HEK293T (cell line): ENCODE results near the gene TAF7.
"Not testable (repeated sequence)": the region's sequence is repeated elsewhere in the genome, so short reads cannot be mapped to it uniquely, and the experiment has no call there.

Source experiments
- CTCF ChIA-PET: fragments of 350-600 bp; formaldehyde crosslinking; extraction: SDS; loops from one replicate; lab custom pipeline; 2021; ENCODE audit warnings: antibody characterized with exemption, inconsistent platforms; lab: Yijun Ruan, JAX
- POLR2A ChIA-PET: fragments of 350-600 bp; formaldehyde crosslinking; extraction: SDS; loops from one replicate; lab custom pipeline; 2020; ENCODE audit warnings: antibody characterized with exemption, inconsistent platforms; lab: Yijun Ruan, JAX
- DNase-seq: peaks from one replicate; pipeline ENCODE4 v3.0.0; 2012; ENCODE audit warnings: mixed read lengths; ENCODE audit errors: extremely low spot score
- ARNT ChIP-seq: fragments of 450-650 bp; IDR thresholded peaks from 2 replicates; pipeline ENCODE4 v1.6.1; 2017; ENCODE audit warnings: mild to moderate bottlenecking
- BHLHE40 ChIP-seq: fragments of 450-650 bp; IDR thresholded peaks from 2 replicates; pipeline ENCODE4 v1.6.1; 2016; ENCODE audit warnings: mild to moderate bottlenecking, moderate library complexity, borderline replicate concordance
- CTBP1 ChIP-seq: fragments of 450-650 bp; IDR thresholded peaks from 2 replicates; pipeline ENCODE4 v1.6.1; 2016; ENCODE audit warnings: borderline replicate concordance
- ELF4 ChIP-seq: fragments of 450-650 bp; IDR thresholded peaks from 2 replicates; pipeline ENCODE4 v1.6.1; 2017; ENCODE audit warnings: antibody characterized with exemption
- FOXA1 ChIP-seq: fragments of 450-650 bp; IDR thresholded peaks from 2 replicates; pipeline ENCODE4 v1.6.1; 2016; ENCODE audit warnings: mild to moderate bottlenecking
- FOXK2 ChIP-seq: fragments of 450-650 bp; IDR thresholded peaks from 2 replicates; pipeline ENCODE4 v1.6.1; 2016; ENCODE audit warnings: mild to moderate bottlenecking
- FOXM1 ChIP-seq: fragments of 450-650 bp; IDR thresholded peaks from 2 replicates; pipeline ENCODE4 v1.6.1; 2017; ENCODE audit warnings: mild to moderate bottlenecking, borderline replicate concordance
- HDGF ChIP-seq: fragments of 450-650 bp; IDR thresholded peaks from 2 replicates; pipeline ENCODE4 v1.6.1; 2017; ENCODE audit warnings: antibody characterized with exemption, borderline replicate concordance
- L3MBTL2 ChIP-seq: fragments of 450-650 bp; conservative IDR thresholded peaks from 2 replicates; pipeline ENCODE4 v1.6.1; 2016; ENCODE audit warnings: mild to moderate bottlenecking
- LEF1 ChIP-seq: fragments of 450-650 bp; IDR thresholded peaks from 2 replicates; pipeline ENCODE4 v1.6.1; 2017; ENCODE audit warnings: mild to moderate bottlenecking, borderline replicate concordance
- NFRKB ChIP-seq: fragments of 450-650 bp; IDR thresholded peaks from 2 replicates; pipeline ENCODE4 v1.6.1; 2016; ENCODE audit warnings: mild to moderate bottlenecking, moderate library complexity
- PKNOX1 ChIP-seq: fragments of 450-650 bp; IDR thresholded peaks from 2 replicates; pipeline ENCODE4 v1.6.1; 2016
- SP1 ChIP-seq: fragments of 450-650 bp; IDR thresholded peaks from 2 replicates; pipeline ENCODE4 v1.6.1; 2017
- SUZ12 ChIP-seq: fragments of 450-650 bp; IDR thresholded peaks from 2 replicates; pipeline ENCODE4 v1.6.1; 2016; ENCODE audit warnings: mild to moderate bottlenecking
- TARDBP ChIP-seq: fragments of 450-650 bp; IDR thresholded peaks from 2 replicates; pipeline ENCODE4 v1.6.1; 2016
- ZNF384 ChIP-seq: fragments of 450-650 bp; IDR thresholded peaks from 2 replicates; pipeline ENCODE4 v1.6.1; 2016

The TAF7 gene

GRCh38 chr5:141351591-141351990, 31.0 kb upstream of the TAF7 start:
- DNase-seq, result no peak
- POLR2A ChIA-PET, result no interaction called here
- no peak for TF ChIP-seq PKNOX1
- TF ChIP-seq FOXA1, result no peak
- TF ChIP-seq LEF1, result no peak
- no peak for TF ChIP-seq NFRKB
- TF ChIP-seq HDGF, result no peak
- TF ChIP-seq ELF4, result no peak
- TF ChIP-seq TARDBP, result no peak
- TF ChIP-seq L3MBTL2, result no peak
- CTCF ChIA-PET, result no interaction called here

DNA sequence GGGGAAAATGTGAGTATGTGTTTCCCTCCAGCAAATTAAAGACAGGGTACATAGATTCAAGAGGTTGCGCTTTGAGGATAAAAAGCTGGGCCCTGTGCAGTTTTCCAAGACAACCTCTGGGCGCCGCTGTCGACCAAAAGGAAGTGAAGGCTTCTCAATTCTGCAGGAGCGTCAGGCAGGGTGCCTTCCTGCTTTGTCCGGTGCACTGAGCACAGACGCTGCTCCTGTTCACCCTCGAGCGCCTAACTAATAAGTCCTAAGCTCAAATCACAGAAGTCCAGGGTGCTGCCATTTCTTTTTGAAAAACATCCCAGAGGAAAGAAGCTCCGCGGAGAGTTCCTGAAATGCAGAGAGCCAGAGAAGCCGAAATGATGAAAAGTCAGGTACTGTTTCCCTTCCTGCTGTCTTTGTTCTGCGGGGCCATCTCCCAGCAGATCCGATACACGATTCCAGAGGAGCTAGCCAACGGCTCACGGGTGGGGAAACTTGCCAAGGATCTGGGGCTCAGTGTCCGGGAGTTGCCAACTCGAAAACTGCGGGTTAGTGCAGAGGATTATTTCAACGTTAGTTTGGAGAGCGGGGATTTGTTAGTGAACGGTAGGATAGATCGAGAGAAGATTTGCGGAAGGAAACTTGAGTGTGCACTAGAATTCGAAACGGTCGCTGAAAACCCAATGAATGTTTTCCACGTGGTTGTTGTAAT, 29.5 kb upstream of the TAF7 start, which contains the start of gene PCDHGB1:
PCDHGB1 (plus strand) TSS at position 183 of the 703 bp plus-strand sequence; CDS start at position 345, 162 bp downstream.
- TF ChIP-seq TARDBP (no peak), CTBP1 (no peak), LEF1 (no peak)
- peak; percentile 51 for DNase-seq
- POLR2A ChIA-PET, result no interaction called here
- CTCF ChIA-PET, result interaction anchor here (0.7 kb wide), 1 partner anchor 206 kb away, joined by 3 read pairs; no protein-coding TSS in a partner anchor

GRCh38 chr5:141346017-141346416, 25.4 kb upstream of the TAF7 start:
- DNase-seq, CTCF ChIA-PET, POLR2A ChIA-PET: not testable (repeated sequence)

DNA sequence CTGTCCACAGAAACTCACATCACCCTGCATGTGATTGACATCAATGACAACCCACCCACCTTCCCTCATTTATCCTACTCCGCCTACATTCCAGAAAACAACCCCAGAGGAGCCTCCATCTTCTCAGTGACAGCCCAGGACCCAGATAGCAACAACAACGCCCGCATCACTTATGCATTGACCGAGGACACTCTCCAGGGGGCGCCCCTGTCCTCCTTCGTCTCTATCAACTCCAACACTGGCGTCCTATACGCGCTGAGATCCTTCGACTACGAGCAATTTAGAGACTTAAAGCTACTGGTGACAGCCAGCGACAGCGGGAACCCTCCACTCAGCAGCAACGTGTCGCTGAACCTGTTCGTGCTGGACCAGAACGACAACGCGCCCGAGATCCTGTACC, 24.7 kb upstream of the TAF7 start:
- DNase-seq, result no peak
- ChIA-PET CTCF (no interaction called here), POLR2A (no interaction called here)
- TF ChIP-seq ELF4, result no peak
- TF ChIP-seq ZNF384, result no peak
- TF ChIP-seq NFRKB, result no peak
- TF ChIP-seq TARDBP, result no peak
- TF ChIP-seq SUZ12, result no peak
- TF ChIP-seq FOXA1, result no peak
- no peak for TF ChIP-seq L3MBTL2
- TF ChIP-seq CTBP1, result no peak
- TF ChIP-seq FOXK2, result no peak
- no peak for TF ChIP-seq PKNOX1
- no peak for TF ChIP-seq ARNT
- no peak for TF ChIP-seq SP1
- no peak for TF ChIP-seq HDGF

- ChIA-PET CTCF (interaction anchor here (0.6 to 1.3 kb wide), 3 partner anchors 9 to 121 kb away, joined by 3 to 5 read pairs (median 3); partner anchors contain the start of gene PCDHB14), POLR2A (interaction anchor here (0.9 kb wide), 1 partner anchor 23 kb away, joined by 3 read pairs; the partner anchor contains the start of gene TAF7)
- no peak for DNase-seq
- TF ChIP-seq FOXK2, result no peak
- TF ChIP-seq LEF1, result no peak
- no peak for TF ChIP-seq PKNOX1
- no peak for TF ChIP-seq ARNT
- no peak for TF ChIP-seq SUZ12
- no peak for TF ChIP-seq SP1
- TF ChIP-seq TARDBP, result no peak
- TF ChIP-seq ELF4, result no peak
- no peak for TF ChIP-seq L3MBTL2
- TF ChIP-seq FOXA1, result no peak
- no peak for TF ChIP-seq FOXM1
- TF ChIP-seq HDGF, result no peak
- no peak for TF ChIP-seq NFRKB
- TF ChIP-seq CTBP1, result no peak
- TF ChIP-seq BHLHE40, result no peak
- no peak for TF ChIP-seq ZNF384
Observed at GRCh38 chr5:141343953-141344463, 23.4 kb upstream of the TAF7 start.

DNA sequence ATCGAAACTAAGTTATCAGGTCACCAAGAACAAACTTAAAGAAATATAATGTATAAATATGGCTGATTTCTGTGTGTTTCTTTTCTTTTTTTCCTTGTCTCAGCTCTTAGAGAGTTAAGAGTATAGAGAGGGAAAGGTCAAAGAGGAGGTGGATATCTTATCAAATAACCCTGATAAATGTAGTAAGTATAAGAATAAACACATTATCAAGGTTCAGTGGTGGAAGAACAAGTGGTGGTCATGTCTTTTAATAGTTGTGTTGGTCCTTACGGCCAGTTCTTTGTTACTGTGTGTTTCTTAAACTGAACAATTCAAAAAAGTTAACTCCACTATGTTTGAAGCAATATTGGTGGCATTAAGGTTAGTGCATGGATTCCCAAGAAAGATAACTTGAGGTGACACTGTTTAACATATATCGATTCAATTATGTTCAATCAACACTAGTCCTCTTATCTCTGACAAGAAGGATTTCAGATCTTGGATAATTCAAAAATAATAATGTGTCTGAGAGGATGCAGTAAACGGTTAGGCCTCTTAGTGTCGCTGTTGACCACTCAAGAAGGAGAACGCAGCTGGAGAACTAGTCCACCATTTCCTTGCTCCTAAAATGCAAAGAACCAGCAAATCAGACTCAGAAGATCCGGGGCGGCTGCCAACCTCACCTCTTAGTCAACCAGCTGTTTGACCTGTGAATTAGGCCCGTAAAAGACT, 22.8 kb upstream of the TAF7 start, which contains the start of gene PCDHGA3:
PCDHGA3 (plus strand) TSS at position 588 of the 711 bp plus-strand sequence. CDS start 205 bp downstream, outside the sequence.
- TF ChIP-seq SP1, result no peak
- TF ChIP-seq CTBP1, result no peak
- no peak for TF ChIP-seq FOXA1
- TF ChIP-seq L3MBTL2, result no peak
- TF ChIP-seq HDGF, result no peak
- no peak for TF ChIP-seq SUZ12
- no peak for TF ChIP-seq BHLHE40
- no peak for TF ChIP-seq ELF4
- no peak for TF ChIP-seq PKNOX1
- TF ChIP-seq LEF1, result no peak
- TF ChIP-seq FOXK2, result no peak
- TF ChIP-seq ZNF384, result no peak
- TF ChIP-seq TARDBP, result no peak
- TF ChIP-seq ARNT, result no peak
- no peak for DNase-seq
- ChIA-PET POLR2A (interaction anchor here (0.9 to 2.1 kb wide), 2 partner anchors 23 kb away, joined by 3 to 7 read pairs; partner anchors contain the start of gene TAF7), CTCF (interaction anchor here (0.8 to 1.3 kb wide), 2 partner anchors 8 to 12 kb away, joined by 3 read pairs; no protein-coding TSS in a partner anchor)
